Prostate gland (tissue), 2 donors: ENCODE results near the gene CCR1.

Source experiments
- POLR2A ChIP-seq: fragments of 450-650 bp; IDR thresholded peaks from one replicate; pipeline ENCODE4 v1.6.1; 2016; ENCODE audit warnings: antibody characterized with exemption, mild to moderate bottlenecking
- TF ChIP-seq, protein P1 (sequence below), 4 experiments: fragments of 200-600 bp in 2 of 4; fragments of 450-650 bp in 2 of 4; sonication (generic) in 2 of 4; IDR thresholded peaks; 1 replicate in 3 of 4; 2 replicates in 1 of 4; pipeline ENCODE4 v1.5.1; 2016 to 2019; ENCODE audit warnings: antibody characterized with exemption in 4 of 4, mild to moderate bottlenecking in 2 of 4, moderate library complexity in 2 of 4

GRCh38 chr3:46235425-46235824 lies 27.3 kb upstream of the CCR1 start:
- no peak for TF ChIP-seq POLR2A
- TF ChIP-seq, protein P1, sequence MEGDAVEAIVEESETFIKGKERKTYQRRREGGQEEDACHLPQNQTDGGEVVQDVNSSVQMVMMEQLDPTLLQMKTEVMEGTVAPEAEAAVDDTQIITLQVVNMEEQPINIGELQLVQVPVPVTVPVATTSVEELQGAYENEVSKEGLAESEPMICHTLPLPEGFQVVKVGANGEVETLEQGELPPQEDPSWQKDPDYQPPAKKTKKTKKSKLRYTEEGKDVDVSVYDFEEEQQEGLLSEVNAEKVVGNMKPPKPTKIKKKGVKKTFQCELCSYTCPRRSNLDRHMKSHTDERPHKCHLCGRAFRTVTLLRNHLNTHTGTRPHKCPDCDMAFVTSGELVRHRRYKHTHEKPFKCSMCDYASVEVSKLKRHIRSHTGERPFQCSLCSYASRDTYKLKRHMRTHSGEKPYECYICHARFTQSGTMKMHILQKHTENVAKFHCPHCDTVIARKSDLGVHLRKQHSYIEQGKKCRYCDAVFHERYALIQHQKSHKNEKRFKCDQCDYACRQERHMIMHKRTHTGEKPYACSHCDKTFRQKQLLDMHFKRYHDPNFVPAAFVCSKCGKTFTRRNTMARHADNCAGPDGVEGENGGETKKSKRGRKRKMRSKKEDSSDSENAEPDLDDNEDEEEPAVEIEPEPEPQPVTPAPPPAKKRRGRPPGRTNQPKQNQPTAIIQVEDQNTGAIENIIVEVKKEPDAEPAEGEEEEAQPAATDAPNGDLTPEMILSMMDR (IDR thresholded peaks at IDR 0.05): no peak
